Neural cell (in vitro differentiated cells): Measurements from ENCODE around the gene CLASP2.

ENCODE experiments used
- CTCF ChIP-seq: fragments of 450-650 bp; IDR thresholded peaks from 2 replicates; pipeline ENCODE4 v1.5.1; 2014; ENCODE audit warnings: antibody characterized with exemption, mild to moderate bottlenecking, moderate library complexity; ENCODE audit not compliant: poor library complexity, severe bottlenecking
- EZH2 ChIP-seq: fragments of 200-600, 300-800 bp; shearing (Covaris generic), sonication (generic); IDR thresholded peaks from 2 replicates; pipeline ENCODE4 v1.6.1; 2014; ENCODE audit warnings: antibody characterized with exemption, low read length, borderline replicate concordance, mild to moderate bottlenecking; ENCODE audit not compliant: insufficient read depth, poor library complexity, severe bottlenecking
- RAD21 ChIP-seq: fragments of 450-650 bp; conservative IDR thresholded peaks from 2 replicates; pipeline ENCODE4 v1.6.1; 2014; ENCODE audit warnings: antibody characterized with exemption, mild to moderate bottlenecking, moderate library complexity

- TF ChIP-seq CTCF = no peak
- TF ChIP-seq RAD21 = no peak
- no peak for TF ChIP-seq EZH2
Observed at GRCh38 chr3:33447958-33448357, 270.1 kb downstream of the CLASP2 start.
